Inflammatory macrophage (primary cell): ENCODE measurements around the gene CRIP2.

Experiments used
- DNase-seq, 2 donors: peaks; one replicate each; pipeline ENCODE4 v3.0.0-alpha.2; 2020 to 2022
- total RNA-seq, 18 experiments: gene quantifications; one replicate each; lab custom pipeline; 2026; ENCODE audit warnings: mixed read lengths in 6 of 18, inconsistent platforms in 2 of 18; lab: John Stamatoyannopoulos, UW

Gene CRIP2
- total RNA-seq: 0 to 0.73 (median 0.09) reads per million in 18 experiments

GRCh38 chr14:105474483-105475268 is at the start of gene CRIP2:
Gene CRIP2 (plus strand): TSS chr14:105474821. CDS start chr14:105474863, 42 bp downstream.
- no peak for DNase-seq

- DNase-seq: no peak
Observed at GRCh38 chr14:105424861-105425260, 49.8 kb upstream of the CRIP2 start.

GRCh38 chr14:105425823-105426247 is 48.8 kb upstream of the CRIP2 start:
- no peak for DNase-seq

GRCh38 chr14:105426416-105427130 is 48.0 kb upstream of the CRIP2 start:
- DNase-seq: no peak

- no peak for DNase-seq
Observed at GRCh38 chr14:105427412-105427811, 47.2 kb upstream of the CRIP2 start.

- DNase-seq: no peak
Observed at GRCh38 chr14:105427936-105428485, 46.6 kb upstream of the CRIP2 start.

- no peak for DNase-seq
Observed at GRCh38 chr14:105430042-105430441, 44.6 kb upstream of the CRIP2 start.

- DNase-seq: no peak
Observed at GRCh38 chr14:105430565-105430964, 44.1 kb upstream of the CRIP2 start.

GRCh38 chr14:105431256-105431655 is 43.4 kb upstream of the CRIP2 start:
- DNase-seq: no peak

- DNase-seq: no peak
Observed at GRCh38 chr14:105432657-105433056, 42.0 kb upstream of the CRIP2 start.

GRCh38 chr14:105433161-105433605 is 41.4 kb upstream of the CRIP2 start:
- DNase-seq: no peak

GRCh38 chr14:105436402-105436801 is 38.2 kb upstream of the CRIP2 start:
- DNase-seq: no peak

- no peak for DNase-seq
Observed at GRCh38 chr14:105436891-105437722, 37.5 kb upstream of the CRIP2 start.

GRCh38 chr14:105437723-105438500 is 36.7 kb upstream of the CRIP2 start:
- DNase-seq: no peak

GRCh38 chr14:105439179-105439578 is 35.4 kb upstream of the CRIP2 start:
- DNase-seq: no peak

GRCh38 chr14:105439710-105440553 is 34.7 kb upstream of the CRIP2 start:
- no peak for DNase-seq

- no peak for DNase-seq
Observed at GRCh38 chr14:105440554-105440900, 34.1 kb upstream of the CRIP2 start.

- no peak for DNase-seq
Observed at GRCh38 chr14:105440992-105441391, 33.6 kb upstream of the CRIP2 start.

GRCh38 chr14:105442125-105442524 is 32.5 kb upstream of the CRIP2 start:
- DNase-seq: no peak

GRCh38 chr14:105442834-105443233 is 31.8 kb upstream of the CRIP2 start:
- DNase-seq: no peak

GRCh38 chr14:105444859-105445258 is 29.8 kb upstream of the CRIP2 start:
- DNase-seq: no peak
